IgD-negative memory B cell (primary cell): ENCODE results near the gene SRP19. TPM values are rescaled to one million over a fixed set of nuclear protein-coding genes. Genes with fewer than 3 reads are reported as not detected.

Experiments used
- H3K27ac Mint-ChIP-seq, 3 donors: one replicate each; pipeline ENCODE4 v1.8.0; 2020 to 2022; ENCODE audit warnings: mild to moderate bottlenecking in 3 of 3, mixed read lengths in 3 of 3, moderate library complexity in 1 of 3
- H3K27me3 Mint-ChIP-seq: one replicate; pipeline ENCODE4 v1.8.0; 2021; ENCODE audit warnings: mixed read lengths
- H3K36me3 Mint-ChIP-seq: one replicate; pipeline ENCODE4 v1.8.0; 2020; ENCODE audit warnings: mild to moderate bottlenecking, mixed read lengths
- H3K4me1 Mint-ChIP-seq, 3 donors: one replicate each; pipeline ENCODE4 v1.8.0; 2020 to 2022; ENCODE audit warnings: mixed read lengths in 3 of 3, mild to moderate bottlenecking in 1 of 3
- H3K4me3 Mint-ChIP-seq, 4 donors: one replicate each; pipeline ENCODE4 v1.8.0; 2020 to 2022; ENCODE audit warnings: mild to moderate bottlenecking in 4 of 4, mixed read lengths in 4 of 4, moderate library complexity in 3 of 4
- H3K9me3 Mint-ChIP-seq, 3 donors: one replicate each; pipeline ENCODE4 v1.8.0; 2020 to 2021; ENCODE audit warnings: mixed read lengths in 3 of 3, mild to moderate bottlenecking in 1 of 3
- polyA plus RNA-seq: library from polyadenylated mRNA; unstranded; fragments of 300-500 nt; fragmentation: Illumina TruSeq; gene quantifications from one replicate; pipeline ENCODE4 v1.2.3, GENCODE V29; 2021

SRP19 gene
- 105 TPM for polyA plus RNA-seq

- peak within 1 kb of the TSS; percentile 95 to 99 (median 97) for H3K4me3 Mint-ChIP-seq
- H3K27ac Mint-ChIP-seq = peak within 1 kb of the TSS; percentile 87 to 97 (median 96)
Measured at GRCh38 chr5:112860929-112861637, at the start of gene SRP19. Gene SRP19 (plus strand): TSS chr5:112861287. CDS start chr5:112861377, 90 bp downstream.

GRCh38 chr5:112812549-112812948 is 48.5 kb upstream of the SRP19 start:
- peaks cover 16% of the 10 kb centered on the region for H3K36me3 Mint-ChIP-seq
- no peaks in the 10 kb centered on the region for H3K27me3 Mint-ChIP-seq

More at GRCh38 chr5:112860929-112861637, at the start of gene SRP19:
- Mint-ChIP-seq H3K27me3 (peaks cover 4% of the 10 kb centered on the region), H3K9me3 (no peaks in the 10 kb centered on the region), H3K36me3 (peaks cover 5% of the 10 kb centered on the region), H3K4me1 (peaks cover 12 to 21% (median 15%) of the 10 kb centered on the region in 3 donors)

DNA sequence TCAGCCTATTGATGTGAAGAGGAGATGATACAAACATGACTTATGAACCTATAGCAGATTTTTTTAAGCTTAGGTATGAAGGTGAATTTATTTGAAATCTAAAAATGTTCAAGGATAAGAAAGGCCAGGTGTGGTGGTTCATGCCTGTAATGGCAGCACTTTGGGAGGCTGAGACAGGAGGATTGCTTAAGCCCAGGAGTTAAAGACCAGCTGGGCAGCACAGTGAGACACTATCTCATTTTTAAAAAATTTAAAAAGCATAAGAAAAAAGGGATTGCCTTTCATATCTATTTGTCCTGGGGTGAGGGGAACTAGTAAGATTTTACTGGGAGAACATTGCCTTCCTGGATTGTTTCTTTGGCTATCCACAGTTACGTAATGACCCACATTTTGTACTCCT is 40.8 kb upstream of the SRP19 start:
- no peaks in the 10 kb centered on the region for H3K27me3 Mint-ChIP-seq
- H3K4me3 Mint-ChIP-seq = no peak overlapping the region
- H3K9me3 Mint-ChIP-seq = no peaks in the 10 kb centered on the region
- H3K4me1 Mint-ChIP-seq = peaks cover 0 to 9% (median 5%) of the 10 kb centered on the region in 3 donors
- H3K27ac Mint-ChIP-seq = no peak overlapping the region
- H3K36me3 Mint-ChIP-seq = peaks cover 6% of the 10 kb centered on the region

More at GRCh38 chr5:112812549-112812948, 48.5 kb upstream of the SRP19 start:
- no peak overlapping the region for H3K4me3 Mint-ChIP-seq
- H3K4me1 Mint-ChIP-seq = peaks cover 8 to 13% (median 9%) of the 10 kb centered on the region in 3 donors
- no peaks in the 10 kb centered on the region for H3K9me3 Mint-ChIP-seq
- no peak overlapping the region for H3K27ac Mint-ChIP-seq

DNA sequence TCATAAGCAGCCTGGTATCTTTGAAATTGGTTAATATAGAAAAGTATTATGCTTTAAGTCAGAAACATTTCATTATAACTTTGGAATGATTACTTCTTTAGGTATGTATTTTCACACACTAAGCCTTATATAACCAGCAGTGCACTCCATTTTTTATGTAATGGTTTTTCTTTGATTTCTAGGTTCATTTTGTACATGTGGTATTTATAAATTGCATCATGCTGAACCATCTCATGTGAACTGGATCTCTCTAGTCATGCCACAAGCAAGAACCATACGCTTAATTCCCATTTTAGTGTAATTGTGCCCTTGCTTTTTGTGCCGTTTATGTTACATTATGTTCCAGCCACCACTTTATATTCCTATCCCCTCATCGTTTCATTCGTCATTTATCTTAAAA is 38.6 kb upstream of the SRP19 start:
- Mint-ChIP-seq H3K4me3 (no peak overlapping the region), H3K9me3 (no peaks in the 10 kb centered on the region), H3K4me1 (peaks cover 0 to 9% (median 5%) of the 10 kb centered on the region in 3 donors), H3K27ac (peak overlapping the region in 2 of 3 donors; percentile 24 to 41), H3K36me3 (peaks cover 2% of the 10 kb centered on the region), H3K27me3 (no peaks in the 10 kb centered on the region)

DNA sequence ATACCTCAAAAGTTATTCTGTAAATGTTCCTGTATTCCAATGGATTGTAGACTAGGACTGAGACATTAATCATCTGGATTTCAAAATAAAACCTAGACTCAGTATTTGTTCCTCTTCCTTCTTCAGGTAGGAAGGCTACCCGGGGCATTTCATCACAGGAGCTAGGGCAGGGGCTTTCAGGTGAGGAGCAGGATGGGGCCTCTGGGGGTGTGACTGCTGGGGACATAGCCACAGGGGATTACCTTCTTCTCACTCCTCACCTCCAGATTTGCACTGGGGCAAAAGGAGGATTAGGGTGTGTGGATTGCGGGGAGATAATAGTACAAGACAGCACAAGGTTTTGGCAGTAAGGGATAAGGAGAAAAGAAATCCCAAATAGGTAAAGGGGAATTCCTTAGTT is 37.9 kb upstream of the SRP19 start:
- no peaks in the 10 kb centered on the region for H3K27me3 Mint-ChIP-seq
- peak overlapping the region in 1 of 3 donors; percentile 24 for H3K27ac Mint-ChIP-seq
- H3K36me3 Mint-ChIP-seq = peaks cover 2% of the 10 kb centered on the region
- H3K9me3 Mint-ChIP-seq = no peaks in the 10 kb centered on the region
- H3K4me3 Mint-ChIP-seq = no peak overlapping the region
- H3K4me1 Mint-ChIP-seq = peaks cover 0 to 9% (median 5%) of the 10 kb centered on the region in 3 donors

DNA sequence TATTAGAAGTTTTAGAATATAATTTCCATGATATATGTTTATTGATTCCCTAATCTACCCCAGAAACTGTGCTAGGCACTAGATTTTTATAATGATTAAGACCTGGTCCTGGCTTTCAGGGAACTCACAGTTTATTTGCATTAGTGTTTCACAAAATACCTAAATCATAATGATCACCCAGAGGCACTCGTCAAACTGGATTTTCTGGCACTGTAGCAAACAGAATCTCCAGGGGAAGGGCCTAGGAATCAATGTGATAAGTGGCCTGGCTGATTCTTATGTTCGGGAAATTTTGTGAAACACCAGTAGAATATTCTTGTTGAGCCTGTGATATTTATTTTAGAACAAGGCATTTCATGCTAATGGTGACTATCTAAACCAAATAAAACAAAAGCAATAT is 37.4 kb upstream of the SRP19 start:
- no peaks in the 10 kb centered on the region for H3K9me3 Mint-ChIP-seq
- H3K4me3 Mint-ChIP-seq = no peak overlapping the region
- peak overlapping the region in 1 of 3 donors; percentile 24 for H3K27ac Mint-ChIP-seq
- peaks cover 0 to 9% (median 5%) of the 10 kb centered on the region in 3 donors for H3K4me1 Mint-ChIP-seq
- no peaks in the 10 kb centered on the region for H3K27me3 Mint-ChIP-seq
- H3K36me3 Mint-ChIP-seq = peaks cover 2% of the 10 kb centered on the region

- peaks cover 2% of the 10 kb centered on the region for H3K36me3 Mint-ChIP-seq
Measured at GRCh38 chr5:112824197-112824596, 36.9 kb upstream of the SRP19 start.

DNA sequence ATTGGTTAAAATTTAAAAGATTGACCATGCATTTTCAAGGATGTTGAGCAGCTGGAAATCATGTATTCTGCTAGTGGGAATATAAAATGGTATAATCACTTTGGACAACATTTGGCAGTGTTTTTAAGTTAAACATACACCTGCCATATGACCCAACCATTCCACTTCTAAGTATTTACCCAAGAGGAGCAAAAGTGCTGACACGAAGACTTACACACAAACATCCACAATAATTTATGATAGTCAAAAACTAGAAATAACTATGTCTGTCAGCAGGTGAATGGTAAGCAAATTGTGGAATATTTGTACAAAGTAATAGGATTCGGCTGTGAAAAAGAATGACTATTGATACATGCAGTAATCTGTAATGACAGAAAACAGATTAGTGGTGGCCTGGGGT is 30.7 kb upstream of the SRP19 start:
- Mint-ChIP-seq H3K9me3 (no peaks in the 10 kb centered on the region), H3K27me3 (no peaks in the 10 kb centered on the region), H3K4me1 (peaks cover 0 to 2% (median 0%) of the 10 kb centered on the region in 3 donors), H3K27ac (no peak overlapping the region), H3K36me3 (peaks cover 3% of the 10 kb centered on the region), H3K4me3 (no peak overlapping the region)

More at GRCh38 chr5:112824197-112824596, 36.9 kb upstream of the SRP19 start:
- Mint-ChIP-seq H3K4me3 (no peak overlapping the region), H3K27ac (peak overlapping the region in 1 of 3 donors; percentile 60), H3K4me1 (peaks cover 0 to 9% (median 5%) of the 10 kb centered on the region in 3 donors), H3K9me3 (no peaks in the 10 kb centered on the region), H3K27me3 (no peaks in the 10 kb centered on the region)

GRCh38 chr5:112833971-112834370 is 27.1 kb upstream of the SRP19 start:
- no peaks in the 10 kb centered on the region for H3K9me3 Mint-ChIP-seq
- peaks cover 20% of the 10 kb centered on the region for H3K36me3 Mint-ChIP-seq
- no peak overlapping the region for H3K4me3 Mint-ChIP-seq
- H3K27me3 Mint-ChIP-seq = no peaks in the 10 kb centered on the region
- peaks cover 0 to 2% (median 0%) of the 10 kb centered on the region in 3 donors for H3K4me1 Mint-ChIP-seq
- no peak overlapping the region for H3K27ac Mint-ChIP-seq

DNA sequence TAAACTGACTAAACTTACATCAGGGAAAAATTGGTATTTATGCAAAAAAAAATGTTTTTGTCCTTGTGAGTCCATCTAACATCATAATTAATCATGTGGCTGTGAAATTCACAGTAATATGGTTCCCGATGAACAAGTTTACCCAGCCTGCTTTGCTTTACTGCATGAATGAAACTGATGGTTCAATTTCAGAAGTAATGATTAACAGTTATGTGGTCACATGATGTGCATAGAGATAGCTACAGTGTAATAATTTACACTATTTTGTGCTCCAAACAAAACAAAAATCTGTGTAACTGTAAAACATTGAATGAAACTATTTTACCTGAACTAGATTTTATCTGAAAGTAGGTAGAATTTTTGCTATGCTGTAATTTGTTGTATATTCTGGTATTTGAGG is 16.6 kb upstream of the SRP19 start:
- Mint-ChIP-seq H3K27me3 (no peaks in the 10 kb centered on the region), H3K36me3 (peaks cover 5% of the 10 kb centered on the region), H3K9me3 (no peaks in the 10 kb centered on the region), H3K4me1 (peaks cover 4% of the 10 kb centered on the region in 3 donors), H3K27ac (peak overlapping the region in 1 of 3 donors; percentile 76), H3K4me3 (no peak overlapping the region)

GRCh38 chr5:112846556-112846955 is 14.5 kb upstream of the SRP19 start:
- Mint-ChIP-seq H3K9me3 (no peaks in the 10 kb centered on the region), H3K27me3 (no peaks in the 10 kb centered on the region), H3K4me3 (no peak overlapping the region), H3K27ac (peak overlapping the region in 1 of 3 donors; percentile 56), H3K4me1 (peaks cover 4% of the 10 kb centered on the region in 3 donors), H3K36me3 (no peaks in the 10 kb centered on the region)

DNA sequence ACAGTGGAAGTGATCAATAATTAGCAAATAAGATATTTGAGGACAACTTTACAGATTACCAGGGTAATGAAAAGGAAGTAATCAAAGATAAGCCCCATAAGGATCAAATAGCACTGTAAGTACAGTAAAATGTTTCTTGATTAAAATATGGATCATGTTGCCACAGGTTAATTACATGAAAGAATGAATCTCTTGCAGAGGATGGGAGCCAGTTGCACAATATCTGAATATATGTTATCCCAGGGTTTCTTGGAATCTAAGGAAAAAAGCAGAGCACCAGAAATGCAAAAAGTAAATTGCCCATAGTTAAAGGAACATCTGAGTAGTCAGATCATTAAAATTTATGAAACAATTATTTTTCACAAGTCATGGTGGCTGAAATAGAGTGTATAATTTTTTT is 13.8 kb upstream of the SRP19 start:
- no peak overlapping the region for H3K27ac Mint-ChIP-seq
- no peaks in the 10 kb centered on the region for H3K36me3 Mint-ChIP-seq
- no peak overlapping the region for H3K4me3 Mint-ChIP-seq

DNA sequence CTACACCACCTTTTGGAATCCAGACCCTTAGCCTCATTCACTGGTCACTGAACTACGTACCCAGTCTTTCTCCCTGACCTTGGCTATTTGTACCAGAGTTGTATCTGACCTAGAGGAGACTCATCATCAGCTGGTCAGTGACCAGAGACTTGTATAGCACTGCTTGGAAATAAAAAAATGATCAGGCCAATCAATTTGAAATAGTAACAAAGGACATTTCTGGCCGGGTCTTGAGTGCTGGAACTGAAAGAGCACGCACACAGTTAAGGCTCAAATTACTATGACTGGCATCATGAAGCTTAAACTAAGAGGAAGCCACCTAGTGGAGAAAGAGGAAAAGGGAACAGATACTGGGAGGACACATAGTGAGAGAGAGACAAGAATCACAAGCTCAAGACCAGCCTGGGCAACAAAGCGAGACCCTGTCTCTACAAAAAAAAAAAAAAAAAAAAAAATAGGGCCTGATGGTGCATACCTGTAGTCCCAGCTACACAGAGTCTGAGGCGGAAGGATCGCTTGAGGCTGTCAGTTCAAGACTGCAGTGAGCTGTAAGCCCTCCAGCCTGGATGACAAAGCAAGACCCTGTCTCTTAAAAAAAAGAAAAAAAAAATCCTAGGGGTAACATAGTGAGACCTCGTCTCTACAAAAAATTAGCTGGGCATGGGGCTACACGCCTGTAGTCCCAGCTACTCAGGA is 12.8 kb upstream of the SRP19 start:
- Mint-ChIP-seq H3K27me3 (peaks cover 6% of the 10 kb centered on the region), H3K4me1 (peaks cover 4 to 6% (median 4%) of the 10 kb centered on the region in 3 donors), H3K27ac (peak overlapping the region in 2 of 3 donors; percentile 1 to 33), H3K9me3 (no peaks in the 10 kb centered on the region), H3K4me3 (peak overlapping the region in 1 of 4 donors; percentile 14), H3K36me3 (no peaks in the 10 kb centered on the region)

More for the DNA sequence above, 13.8 kb upstream of the SRP19 start:
- Mint-ChIP-seq H3K9me3 (no peaks in the 10 kb centered on the region), H3K4me1 (peaks cover 4 to 6% (median 4%) of the 10 kb centered on the region in 3 donors), H3K27me3 (peaks cover 2% of the 10 kb centered on the region)

- Mint-ChIP-seq H3K27me3 (peaks cover 14% of the 10 kb centered on the region), H3K27ac (no peak overlapping the region), H3K4me3 (no peak overlapping the region), H3K36me3 (peaks cover under 1% of the 10 kb centered on the region), H3K9me3 (peaks cover 5 to 10% (median 7%) of the 10 kb centered on the region in 3 donors), H3K4me1 (peaks cover 4 to 6% (median 4%) of the 10 kb centered on the region in 3 donors)
Measured at GRCh38 chr5:112849912-112850311, 11.2 kb upstream of the SRP19 start.

DNA sequence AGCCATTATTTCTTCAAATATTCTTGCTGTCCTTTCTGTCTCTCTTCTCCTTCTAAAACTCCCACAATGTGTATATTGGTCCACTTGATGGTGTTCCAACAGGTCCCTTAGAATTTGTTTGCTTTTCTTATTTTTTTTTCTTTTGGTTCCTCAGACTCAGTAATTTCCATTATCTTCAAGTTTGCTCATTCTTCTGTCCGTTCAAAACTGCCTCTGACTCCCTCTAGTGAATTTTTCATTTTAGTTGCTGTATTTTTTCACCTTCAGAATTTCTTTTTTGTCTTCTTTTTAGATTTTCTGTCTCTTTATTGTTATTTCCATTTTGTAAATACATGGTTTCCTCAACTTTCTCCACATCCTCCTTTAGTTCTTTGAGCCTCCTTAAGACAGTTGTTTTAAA is 6.4 kb upstream of the SRP19 start:
- Mint-ChIP-seq H3K36me3 (peaks cover 3% of the 10 kb centered on the region), H3K4me3 (no peak overlapping the region), H3K9me3 (peaks cover 8 to 11% (median 9%) of the 10 kb centered on the region in 3 donors), H3K27ac (peak overlapping the region in 1 of 3 donors; percentile 26), H3K4me1 (peaks cover 0 to 2% (median 2%) of the 10 kb centered on the region in 3 donors), H3K27me3 (peaks cover 23% of the 10 kb centered on the region)
